GM18858 (cell line): ENCODE data around the gene ARHGAP26.
A peak's percentile ranks its signal among the peaks of the same experiment; 100 is the strongest.
"Not testable (repeated sequence)": the region's sequence is repeated elsewhere in the genome, so short reads cannot be mapped to it uniquely, and the experiment has no call there.

Source experiments
- ATAC-seq: cut with Tn5 transposase; IDR thresholded peaks from one replicate; pipeline ENCODE4 v1.9.1; 2021; ENCODE audit not compliant: unreplicated experiment

The ARHGAP26 gene

DNA sequence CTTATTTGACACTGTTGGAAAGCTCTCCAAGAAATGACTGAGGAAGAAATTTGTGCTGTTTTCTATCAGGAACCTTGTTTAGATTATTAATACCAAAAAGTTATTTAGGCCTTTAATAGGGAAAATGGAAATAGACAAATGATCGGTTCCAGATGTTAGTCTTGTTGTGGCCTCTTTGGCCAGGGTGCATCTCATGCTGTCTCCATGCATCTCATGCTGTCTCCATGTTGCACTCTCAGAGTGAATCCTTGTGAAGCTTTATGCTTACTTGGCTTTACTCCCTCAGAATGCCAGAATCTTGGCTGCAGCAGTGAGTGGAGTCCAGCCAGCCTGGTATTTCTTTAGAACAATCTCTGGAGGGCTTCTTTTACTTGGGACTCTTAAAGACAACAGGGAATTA, 185.5 kb downstream of the ARHGAP26 start:
- ATAC-seq = no peak

DNA sequence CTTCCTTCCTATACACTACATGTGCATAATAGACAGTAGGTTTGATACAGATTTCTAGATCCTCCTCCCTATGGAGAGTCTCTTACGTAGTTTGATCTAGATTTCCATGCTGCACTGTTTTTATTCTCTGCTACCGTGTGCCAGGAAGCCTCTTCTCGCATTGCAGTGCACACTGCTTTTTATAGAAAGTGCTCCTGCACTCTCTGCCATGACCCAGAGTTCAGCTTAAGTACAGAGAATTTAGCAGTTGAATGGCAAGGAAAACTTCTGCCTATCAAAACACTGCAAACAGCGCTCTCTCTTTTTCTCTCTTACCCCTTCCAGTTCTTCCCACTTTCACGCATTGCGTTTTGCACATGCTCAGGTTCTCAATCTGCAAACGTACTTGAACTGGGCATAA, 187.4 kb downstream of the ARHGAP26 start:
- no peak for ATAC-seq

DNA sequence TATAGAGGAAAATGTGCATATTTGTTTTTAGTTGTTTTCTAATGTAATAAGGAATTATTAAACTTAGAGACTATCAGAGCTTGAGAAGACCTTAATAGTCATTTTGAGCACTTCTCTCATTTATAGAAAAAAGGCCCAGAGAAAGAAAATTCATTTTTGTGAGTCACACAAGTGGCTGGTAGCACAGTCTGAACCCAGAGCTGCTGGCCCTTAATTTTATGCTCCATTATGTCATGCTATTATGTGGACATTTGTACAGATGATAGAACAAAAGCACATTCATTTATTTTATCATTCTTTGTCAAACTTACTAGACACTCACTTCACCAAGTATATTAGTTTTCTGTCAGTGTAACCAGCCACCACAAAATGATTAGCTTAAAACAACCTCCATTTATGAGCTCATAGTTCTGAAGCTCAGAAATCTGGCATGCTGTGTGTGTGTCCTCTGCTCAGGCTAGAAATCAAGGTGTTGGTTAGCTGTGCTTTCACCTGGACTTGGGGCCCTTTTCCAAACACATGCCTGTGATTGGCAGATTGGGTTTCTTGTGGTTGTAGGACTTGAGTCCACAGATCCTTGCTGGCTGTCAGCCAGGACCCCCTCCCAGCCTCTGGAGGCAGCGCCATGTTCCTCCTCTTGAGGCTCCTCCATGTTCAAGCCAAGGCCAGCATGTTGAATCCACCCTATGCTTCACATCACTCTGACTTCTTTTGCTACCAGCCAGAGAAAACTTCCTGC, 188.9 kb downstream of the ARHGAP26 start:
- no peak for ATAC-seq

DNA sequence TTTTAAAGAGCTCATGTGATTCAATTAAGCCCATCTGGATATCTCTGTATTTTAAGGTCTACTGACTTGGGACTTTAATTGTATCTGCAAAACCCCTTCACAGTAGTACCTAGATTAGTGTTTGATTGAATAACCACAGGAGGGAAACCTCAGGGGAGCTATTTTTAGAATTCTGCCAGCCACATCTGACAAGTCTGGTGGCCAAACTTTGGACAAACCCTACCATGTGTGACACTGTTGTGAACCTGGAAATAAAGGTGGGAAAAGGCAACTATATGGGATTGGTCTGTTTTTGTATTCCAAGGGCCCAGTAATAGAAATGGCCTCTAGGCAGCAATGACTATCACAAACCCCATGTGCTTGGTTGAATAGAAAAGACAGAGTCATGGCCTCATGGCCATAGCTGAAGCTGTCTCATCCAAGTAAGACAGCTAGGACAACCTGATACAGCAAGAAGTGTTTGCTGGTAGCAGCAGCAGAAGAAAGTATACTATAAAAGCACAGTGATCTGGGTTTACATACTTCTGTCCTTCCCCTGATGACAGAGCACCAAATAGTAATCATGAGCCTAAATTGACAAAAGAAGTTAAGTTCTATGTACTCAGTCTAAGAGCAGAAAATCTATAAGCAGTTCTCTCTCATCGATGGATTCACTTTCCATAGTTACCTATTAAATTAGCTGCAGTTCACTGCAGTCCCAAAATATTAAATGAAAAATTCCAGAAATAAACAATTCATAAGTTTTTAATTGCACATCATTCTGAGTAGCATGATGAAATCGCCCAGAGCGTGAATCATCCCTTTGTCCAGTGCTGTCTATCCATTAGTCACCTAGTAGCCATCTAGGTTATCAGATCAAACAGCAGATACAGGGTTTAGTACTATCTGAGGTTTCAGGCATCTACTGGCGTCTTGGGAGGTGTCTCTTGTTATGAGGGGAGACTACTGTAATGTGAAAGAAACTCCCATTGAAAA, 189.8 kb downstream of the ARHGAP26 start:
- no peak for ATAC-seq

DNA sequence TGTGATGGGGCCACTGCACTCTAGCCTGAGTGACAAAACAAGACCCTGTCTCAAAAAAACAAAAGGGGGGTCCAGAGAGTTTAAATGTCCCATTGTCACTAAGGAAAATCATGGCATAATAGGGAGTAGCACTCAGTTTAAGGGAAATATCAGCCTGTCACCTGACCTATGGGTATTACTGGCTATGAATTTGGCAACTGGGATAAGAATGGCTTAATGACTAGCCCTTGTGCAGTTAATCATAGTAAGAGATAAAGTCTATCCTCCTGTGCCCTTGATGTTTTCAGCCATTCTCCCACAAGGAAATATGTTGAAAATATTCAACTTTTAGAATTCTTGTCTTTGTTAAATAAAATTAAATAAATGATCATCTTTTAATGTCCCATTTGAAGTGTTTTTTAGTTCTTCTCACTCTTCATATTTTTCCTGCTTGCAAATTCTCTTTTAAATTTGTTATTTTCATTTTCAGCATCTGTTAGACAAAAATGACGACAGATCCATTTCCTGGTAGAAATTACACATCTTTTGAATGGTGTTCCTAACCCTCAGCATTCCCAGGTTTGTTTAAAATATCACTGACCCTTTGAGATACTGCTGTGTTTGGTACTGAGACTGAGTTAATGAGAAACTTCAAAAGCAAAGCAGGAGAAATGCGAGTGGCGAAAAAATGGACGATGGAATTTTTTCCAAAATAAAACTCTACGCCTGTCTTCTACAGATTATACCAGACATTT, 191.4 kb downstream of the ARHGAP26 start:
- no peak for ATAC-seq

DNA sequence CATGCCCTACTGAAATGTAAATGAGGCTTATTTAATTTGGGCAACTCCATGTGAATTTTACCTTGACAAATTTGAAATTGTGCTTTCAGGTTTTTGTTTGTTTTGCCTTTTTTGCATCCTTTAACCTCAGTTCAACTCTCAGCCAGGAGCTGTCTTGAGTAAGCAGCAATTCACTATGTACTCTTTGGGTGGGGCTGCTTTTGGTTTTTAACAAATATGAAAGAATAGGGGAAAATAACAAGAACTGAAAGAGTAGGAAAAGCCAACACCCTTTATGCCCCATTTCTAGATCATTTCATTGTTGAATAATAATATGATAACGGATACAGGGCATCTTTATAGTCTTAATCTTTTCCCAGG, 192.0 kb downstream of the ARHGAP26 start:
- ATAC-seq = no peak

DNA sequence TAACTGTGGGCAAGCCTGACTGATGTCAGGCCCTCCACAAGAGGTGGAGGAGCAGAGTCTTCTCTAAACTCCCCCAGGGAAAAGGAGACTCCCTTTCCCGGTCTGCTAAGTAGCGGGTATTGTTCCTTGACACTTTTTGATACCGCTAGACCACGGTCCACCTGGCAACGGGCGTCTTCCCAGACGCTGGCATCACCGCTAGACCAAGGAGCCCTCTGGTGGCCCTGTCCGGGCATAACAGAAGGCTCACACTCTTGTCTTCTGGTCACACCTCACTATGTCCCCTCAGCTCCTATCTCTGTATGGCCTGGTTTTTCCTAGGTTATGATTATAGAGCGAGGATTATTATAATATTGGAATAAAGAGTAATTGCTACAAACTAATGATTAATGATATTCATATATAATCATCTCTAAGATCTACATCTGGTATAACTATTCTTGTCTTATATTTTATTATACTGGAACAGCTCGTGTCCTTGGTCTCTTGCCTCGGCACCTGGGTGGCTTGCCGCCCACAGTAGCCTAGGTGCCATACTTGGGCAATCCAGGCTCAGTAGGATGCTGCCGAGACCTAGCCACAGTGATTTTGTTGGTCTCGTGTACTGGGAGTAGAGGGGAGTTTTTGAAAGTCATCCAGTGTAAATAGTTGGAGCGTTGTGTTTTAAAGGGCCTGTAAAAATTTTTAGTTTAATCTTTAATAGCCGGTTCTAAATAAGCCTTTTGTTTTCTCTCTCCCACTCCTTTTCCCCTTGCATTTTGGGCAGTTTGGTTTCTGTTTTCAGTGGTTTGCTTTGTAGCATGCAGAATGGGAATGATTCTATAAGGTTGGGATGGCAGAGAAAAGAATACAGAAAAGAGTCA, 195.3 kb downstream of the ARHGAP26 start:
- not testable (repeated sequence) for ATAC-seq

DNA sequence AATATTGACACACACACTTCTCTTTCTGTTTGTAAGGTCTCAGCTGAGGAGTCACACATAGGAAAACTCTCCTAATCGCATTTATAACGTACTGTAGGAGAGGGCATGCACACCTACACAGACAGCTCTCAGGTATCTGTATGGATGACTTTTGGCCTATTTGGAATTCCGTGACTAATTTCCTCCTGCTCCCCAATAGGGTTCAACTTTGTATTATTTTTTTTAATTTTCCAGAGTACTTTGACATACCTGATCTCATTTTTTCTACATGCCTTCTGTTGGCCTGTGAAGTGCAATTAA, 195.9 kb downstream of the ARHGAP26 start:
- ATAC-seq = no peak

DNA sequence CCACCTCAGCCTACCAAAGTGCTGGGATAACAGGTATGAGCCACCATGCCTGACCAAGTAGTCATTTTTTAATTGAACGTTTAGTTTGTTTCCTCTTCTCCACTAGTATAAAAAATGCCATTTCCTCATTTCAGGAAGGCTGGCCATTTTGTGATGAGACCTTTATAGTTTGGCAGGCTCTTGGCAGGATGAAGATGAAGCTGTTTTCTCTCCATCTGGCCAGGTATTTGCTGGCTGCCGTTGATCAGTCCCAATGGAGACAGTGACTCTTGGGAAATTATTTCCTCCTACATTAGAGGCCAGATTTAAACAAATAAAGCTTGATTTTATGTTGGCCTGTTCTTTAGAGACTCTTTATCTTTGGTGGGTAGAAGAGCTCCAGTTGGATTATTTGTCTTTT, 199.0 kb downstream of the ARHGAP26 start:
- ATAC-seq = no peak

DNA sequence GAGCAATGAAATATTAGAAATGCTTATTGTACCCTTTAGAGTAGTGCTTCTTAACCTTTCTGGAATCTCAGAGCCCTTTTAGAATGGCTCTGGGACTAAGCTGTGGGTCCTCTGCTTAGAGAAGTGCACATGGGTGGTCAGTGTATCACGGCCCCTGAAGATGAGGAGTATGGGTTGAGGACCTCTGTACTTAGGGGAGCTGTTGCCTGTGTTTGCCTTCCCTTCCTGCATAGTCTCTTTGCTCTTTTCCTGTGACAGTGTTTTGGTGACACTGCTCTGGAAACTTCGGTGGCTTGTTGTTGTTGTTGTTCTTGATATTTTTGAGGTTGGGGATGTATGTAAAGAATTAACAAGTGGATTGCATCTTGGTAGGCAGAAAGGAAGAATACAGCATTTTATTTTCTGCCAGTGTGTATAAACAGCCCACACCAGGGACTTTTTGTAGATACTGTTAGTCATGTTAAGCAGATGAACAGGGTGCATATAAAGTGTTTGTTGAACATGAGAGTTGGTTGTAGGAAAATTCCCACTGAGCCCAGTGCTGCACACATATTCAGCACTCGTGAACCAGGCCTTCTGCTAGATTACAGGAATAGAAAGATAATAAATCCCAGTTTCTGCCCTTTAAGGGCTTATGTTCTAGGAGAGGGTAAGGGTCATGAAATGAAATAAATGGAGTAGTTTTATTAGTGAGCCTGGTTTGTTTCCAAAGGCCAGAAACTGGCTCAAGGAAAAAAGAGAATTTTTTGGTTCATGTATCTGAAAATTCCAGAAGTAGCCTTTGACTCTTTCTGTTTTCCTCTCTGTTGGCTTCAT, 199.7 kb downstream of the ARHGAP26 start:
- ATAC-seq = no peak

DNA sequence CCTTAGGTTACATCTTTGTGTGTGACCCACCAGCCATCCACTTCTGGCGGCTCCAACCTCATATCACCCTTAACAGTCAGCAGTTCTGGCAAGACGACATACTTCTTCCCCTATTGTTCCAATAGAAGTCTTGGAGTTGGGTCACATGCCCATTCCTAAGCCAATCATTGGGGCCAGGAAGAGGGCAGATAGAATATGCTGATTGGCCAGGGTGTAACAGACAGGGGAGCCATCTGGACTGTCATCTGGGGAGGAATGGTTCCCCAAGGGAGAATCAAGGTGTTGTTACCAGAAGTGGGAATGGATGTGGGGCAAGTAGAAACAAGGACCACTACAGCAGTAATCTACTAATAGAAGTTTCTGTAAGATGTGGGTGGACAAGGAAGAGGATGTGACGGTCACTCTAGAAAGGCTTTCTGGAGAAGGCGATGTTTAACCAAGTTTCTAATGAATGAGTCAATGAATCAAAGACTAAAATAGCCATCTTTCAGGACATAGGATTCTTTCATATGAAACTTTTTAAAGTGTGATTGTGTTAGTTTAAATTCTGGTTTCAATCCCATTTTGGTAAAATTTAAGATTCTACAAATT, 200.4 kb downstream of the ARHGAP26 start:
- ATAC-seq = no peak

DNA sequence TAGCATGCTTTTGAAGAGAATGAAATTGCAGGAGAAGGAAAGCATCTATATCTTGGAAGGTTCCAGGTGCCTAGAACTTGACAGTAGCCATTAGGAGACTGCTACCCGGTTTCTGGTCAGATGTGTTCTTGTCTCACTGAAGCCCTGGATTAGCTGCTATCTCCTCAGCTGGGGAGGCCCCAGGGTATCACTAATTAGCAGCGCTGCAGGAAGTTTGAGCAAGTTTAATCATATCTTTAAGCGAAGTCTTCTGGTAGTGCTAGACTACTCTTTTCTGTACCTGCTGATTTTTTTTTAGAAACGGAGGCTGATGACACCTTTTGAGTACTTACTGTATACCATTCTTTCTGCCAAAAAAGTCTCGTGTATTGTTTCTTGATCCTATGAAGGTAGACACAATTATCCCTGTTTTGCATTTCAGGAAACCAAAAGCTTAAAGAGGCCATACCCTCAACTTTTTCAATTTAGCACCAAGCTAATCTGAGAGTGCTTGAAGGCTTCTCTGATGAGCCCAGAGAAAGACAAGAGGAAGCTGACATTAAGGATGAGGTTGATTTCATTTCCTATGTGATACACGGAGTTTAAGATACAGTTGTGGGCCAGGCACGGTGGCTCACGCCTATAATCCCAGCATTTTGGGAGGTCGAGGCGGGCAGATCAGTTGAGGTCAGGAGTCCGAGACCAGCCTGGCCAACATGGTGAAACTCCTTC, 201.3 kb downstream of the ARHGAP26 start:
- ATAC-seq = no peak

DNA sequence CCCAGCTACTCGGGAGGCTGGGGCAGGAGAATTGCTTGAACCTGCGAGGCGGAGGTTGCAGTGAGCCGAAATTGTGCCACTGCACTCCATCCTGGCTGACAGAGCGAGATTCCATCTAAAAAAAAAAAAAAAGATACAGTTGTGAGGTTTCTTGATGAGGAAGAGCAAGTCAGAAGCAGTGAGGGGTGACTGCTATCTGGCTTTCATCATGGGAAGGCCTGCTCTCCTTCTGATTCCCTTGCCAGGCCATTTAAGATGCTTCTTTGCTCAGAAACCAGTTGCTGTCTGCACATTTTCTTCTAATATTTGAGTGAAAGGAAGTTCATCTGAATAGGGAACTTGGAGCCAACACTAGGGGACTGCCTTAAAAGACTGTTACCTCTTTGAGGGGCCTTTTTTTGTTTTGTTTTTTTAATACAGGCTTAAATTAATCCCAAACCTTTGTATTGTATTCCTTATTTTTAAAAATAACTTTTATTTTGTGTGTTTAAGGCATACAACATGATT, 201.9 kb downstream of the ARHGAP26 start:
- no peak for ATAC-seq

DNA sequence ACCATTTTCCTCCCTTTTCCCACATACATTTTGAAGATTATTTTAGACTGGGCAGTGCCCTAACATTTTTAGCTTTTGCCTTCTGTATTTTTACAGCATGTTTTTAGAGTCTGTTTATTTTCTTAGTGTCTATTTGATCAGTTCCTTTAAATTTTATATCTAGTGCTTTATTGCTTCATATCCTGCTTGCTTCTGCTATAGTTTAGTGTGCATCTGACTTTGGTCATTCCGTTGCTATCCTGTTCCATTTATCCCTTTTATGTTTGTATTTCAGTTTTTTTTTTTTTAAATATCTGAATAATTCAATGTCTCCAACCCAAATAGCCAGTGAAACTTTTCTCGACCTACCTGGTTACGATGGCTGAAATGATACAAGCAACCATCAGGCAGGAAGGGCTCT, 203.8 kb downstream of the ARHGAP26 start:
- ATAC-seq = no peak

DNA sequence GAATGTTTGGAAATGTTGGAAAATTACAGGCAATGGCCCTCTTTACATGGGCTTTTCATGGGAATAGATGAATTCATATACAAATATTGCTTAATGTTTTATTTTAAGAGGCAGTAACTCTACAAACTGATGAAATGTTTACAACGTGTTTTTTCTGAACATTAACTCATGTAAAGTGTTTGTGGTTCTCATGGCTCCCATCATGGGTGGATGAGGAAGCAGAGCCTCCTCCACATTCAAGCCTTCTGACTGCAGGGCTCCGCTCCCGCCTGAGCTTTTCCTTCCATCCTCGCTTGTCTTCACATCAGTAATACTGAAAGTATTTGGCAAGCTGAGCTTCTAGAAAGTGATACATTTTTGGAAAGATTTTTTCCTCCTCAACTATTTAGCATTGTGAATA, 204.2 kb downstream of the ARHGAP26 start:
- ATAC-seq = no peak

DNA sequence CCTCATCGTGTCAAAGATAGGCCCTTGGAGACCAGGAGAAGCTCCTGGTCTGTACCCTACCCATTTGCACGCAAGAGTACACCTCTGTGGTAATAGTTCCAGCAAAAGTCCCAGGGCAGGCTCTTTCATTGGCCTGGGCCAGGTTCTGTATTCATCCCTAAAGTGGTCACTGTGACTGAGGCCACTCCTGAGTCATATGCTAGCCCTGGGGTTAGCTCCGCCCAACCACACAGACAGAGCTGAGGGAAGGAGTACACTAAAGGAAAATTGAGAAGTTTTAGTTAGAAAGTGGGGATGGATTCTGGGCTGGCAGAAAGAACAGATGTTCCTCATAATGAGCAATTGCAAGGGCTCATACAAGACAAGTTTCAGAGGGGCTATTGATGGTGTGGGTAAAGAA, 206.7 kb downstream of the ARHGAP26 start:
- no peak for ATAC-seq

DNA sequence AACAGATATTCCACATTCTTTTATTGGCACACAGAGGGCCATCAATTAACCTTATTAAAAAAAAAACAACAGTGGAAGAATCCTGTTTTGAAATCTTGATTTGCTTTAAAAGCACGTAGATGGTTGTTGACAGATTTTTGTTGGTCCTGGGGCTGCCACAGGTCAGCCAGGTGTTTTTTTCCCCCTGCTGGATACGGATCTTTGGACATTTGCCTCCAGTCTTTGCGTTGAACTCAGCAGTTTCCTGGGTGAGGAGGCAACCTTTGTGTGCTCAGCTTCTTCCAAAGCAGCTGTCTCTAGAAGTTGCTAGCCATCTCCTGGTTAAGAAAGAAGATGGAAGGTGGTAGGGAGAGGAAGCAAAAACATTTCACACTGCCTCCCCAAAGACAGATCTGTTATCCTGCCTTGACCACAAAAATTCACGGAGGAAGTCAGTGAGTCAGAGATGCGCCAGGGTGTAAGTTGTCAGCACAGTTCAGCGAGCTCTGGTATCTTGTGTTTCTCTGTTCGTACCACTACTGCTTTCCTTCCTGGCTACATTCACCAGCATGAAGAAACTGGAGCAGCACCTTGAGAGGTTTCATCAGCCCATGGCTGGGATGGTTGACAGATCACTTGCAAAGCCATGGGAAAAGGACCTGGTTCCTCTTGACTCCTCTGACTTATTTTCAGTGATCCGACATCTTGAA, 207.3 kb downstream of the ARHGAP26 start:
- ATAC-seq = peak; percentile 78

DNA sequence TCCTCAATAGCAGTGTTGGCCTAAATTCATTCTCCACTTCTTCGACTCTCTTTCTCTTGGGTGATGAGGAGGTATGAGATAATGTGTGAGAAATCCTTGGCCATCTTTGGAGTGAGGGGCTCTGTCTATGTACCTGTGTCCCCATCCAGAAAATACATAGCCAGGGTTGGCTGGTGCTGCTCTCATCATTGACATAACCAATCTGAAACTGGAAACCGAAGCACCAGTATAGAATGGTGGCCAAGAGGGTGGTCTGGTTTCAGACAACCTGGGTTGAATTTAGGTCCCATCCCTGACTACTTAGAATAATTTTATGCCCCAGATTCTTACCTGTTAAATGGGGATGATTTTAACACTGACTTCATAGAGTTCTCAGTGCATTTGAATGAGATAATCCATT, 208.1 kb downstream of the ARHGAP26 start:
- ATAC-seq = no peak
